DND-41 (cell line): ENCODE data around the gene FCN3.

Experiments
- ATAC-seq: fragments of 200-7000 bp; cut with Tn5 transposase; 3 replicates; pipeline ENCODE4 v1.9.1; 2021; ENCODE audit warnings: low read depth; ENCODE audit not compliant: insufficient read depth
- DNase-seq: peaks from one replicate; pipeline ENCODE4 v3.0.0-alpha.2; 2020
- H2AFZ ChIP-seq: 2 replicates; pipeline ENCODE4 v1.6.0; 2012; ENCODE audit warnings: low read depth, low read length
- H3K27ac ChIP-seq: 2 replicates; pipeline ENCODE4 v1.5.1; 2012; ENCODE audit warnings: low read length, inconsistent platforms
- H3K27me3 ChIP-seq: fragments of 200-600 bp; sonication (generic); 2 replicates; pipeline ENCODE4 v1.6.0; 2012; ENCODE audit warnings: low read length, mild to moderate bottlenecking, inconsistent platforms; ENCODE audit not compliant: insufficient read depth, poor library complexity
- H3K36me3 ChIP-seq: 2 replicates; pipeline ENCODE4 v1.5.1; 2012; ENCODE audit warnings: low read length, inconsistent platforms; ENCODE audit not compliant: insufficient read depth
- H3K4me1 ChIP-seq: 2 replicates; pipeline ENCODE4 v1.5.1; 2012; ENCODE audit warnings: mild to moderate bottlenecking, low read length; ENCODE audit not compliant: insufficient read depth
- H3K4me2 ChIP-seq: 2 replicates; pipeline ENCODE4 v1.6.0; 2012; ENCODE audit warnings: mild to moderate bottlenecking, moderate library complexity, low read length, inconsistent platforms; ENCODE audit not compliant: insufficient read depth
- H3K4me3 ChIP-seq, 2 experiments: fragments of 200-600 bp in 1 of 2; shearing (Covaris generic) in 1 of 2; 2 replicates each; pipeline ENCODE4 v1.5.1; 2012 to 2016; ENCODE audit warnings: inconsistent platforms in 2 of 2, low read length in 2 of 2, mild to moderate bottlenecking in 2 of 2, low read depth in 1 of 2, moderate library complexity in 1 of 2
- H3K79me2 ChIP-seq: 2 replicates; pipeline ENCODE4 v1.6.0; 2012; ENCODE audit warnings: low read length, inconsistent platforms; ENCODE audit not compliant: insufficient read depth
- H3K9ac ChIP-seq: 2 replicates; pipeline ENCODE4 v1.6.0; 2012; ENCODE audit warnings: low read depth, mild to moderate bottlenecking, inconsistent platforms, low read length, moderate library complexity
- H3K9me3 ChIP-seq: 2 replicates; pipeline ENCODE4 v1.5.1; 2012; ENCODE audit warnings: low read length, moderate library complexity, mild to moderate bottlenecking, inconsistent platforms; ENCODE audit not compliant: insufficient read depth, severe bottlenecking
- H4K20me1 ChIP-seq: 2 replicates; pipeline ENCODE4 v1.6.0; 2012; ENCODE audit warnings: low read length; ENCODE audit not compliant: insufficient read depth
- EZH2 ChIP-seq: IDR thresholded peaks from 3 replicates; pipeline ENCODE4 v1.6.1; 2012; ENCODE audit warnings: borderline replicate concordance, low read depth, mild to moderate bottlenecking, moderate library complexity, low read length, inconsistent platforms; ENCODE audit not compliant: severe bottlenecking
- TF ChIP-seq, protein P1 (sequence below): IDR thresholded peaks from 2 replicates; pipeline ENCODE4 v1.5.1; 2012; ENCODE audit warnings: borderline replicate concordance, low read length, moderate library complexity, mild to moderate bottlenecking; ENCODE audit not compliant: poor library complexity, severe bottlenecking; ENCODE audit errors: extremely low read depth

Gene FCN3

DNA sequence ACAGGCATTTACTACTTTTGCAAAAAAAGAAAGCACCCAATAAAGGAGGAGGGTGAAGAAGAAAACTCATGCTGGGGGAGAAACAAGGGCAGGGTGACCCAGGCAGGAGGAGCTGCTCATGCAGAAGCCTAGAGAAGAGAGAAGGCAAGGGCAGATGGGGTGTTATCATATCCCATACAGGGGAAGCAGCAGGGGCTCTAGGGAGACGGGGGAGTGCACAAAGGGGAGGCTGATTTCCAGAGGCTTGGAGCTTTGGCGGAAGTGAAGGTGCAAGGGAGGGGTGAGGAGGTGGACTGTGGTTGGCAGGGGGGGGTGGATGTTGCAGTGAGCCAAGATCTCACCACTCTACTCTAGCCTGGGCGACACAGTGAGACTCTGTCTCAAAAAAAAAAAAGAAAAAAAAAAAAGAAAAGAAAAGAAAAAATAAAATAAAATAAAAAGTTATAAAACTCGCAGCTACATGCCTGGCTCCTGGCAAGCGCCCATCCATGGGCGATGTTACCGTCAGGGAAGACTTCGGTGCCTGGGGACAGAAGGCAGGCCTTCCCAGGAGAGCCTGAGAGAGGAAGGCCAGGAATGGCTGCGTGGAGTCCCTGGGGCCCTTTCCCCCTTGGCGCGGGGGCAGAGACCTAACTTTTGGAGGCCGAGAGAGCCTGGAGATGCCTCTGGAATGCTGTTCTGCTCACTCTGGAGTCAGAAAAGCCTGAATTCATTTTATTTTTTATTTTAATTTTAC, 3.3 kb upstream of the FCN3 start:
- DNase-seq = no peak
- H3K9ac ChIP-seq = no peak overlapping the region
- TF ChIP-seq, protein P1, sequence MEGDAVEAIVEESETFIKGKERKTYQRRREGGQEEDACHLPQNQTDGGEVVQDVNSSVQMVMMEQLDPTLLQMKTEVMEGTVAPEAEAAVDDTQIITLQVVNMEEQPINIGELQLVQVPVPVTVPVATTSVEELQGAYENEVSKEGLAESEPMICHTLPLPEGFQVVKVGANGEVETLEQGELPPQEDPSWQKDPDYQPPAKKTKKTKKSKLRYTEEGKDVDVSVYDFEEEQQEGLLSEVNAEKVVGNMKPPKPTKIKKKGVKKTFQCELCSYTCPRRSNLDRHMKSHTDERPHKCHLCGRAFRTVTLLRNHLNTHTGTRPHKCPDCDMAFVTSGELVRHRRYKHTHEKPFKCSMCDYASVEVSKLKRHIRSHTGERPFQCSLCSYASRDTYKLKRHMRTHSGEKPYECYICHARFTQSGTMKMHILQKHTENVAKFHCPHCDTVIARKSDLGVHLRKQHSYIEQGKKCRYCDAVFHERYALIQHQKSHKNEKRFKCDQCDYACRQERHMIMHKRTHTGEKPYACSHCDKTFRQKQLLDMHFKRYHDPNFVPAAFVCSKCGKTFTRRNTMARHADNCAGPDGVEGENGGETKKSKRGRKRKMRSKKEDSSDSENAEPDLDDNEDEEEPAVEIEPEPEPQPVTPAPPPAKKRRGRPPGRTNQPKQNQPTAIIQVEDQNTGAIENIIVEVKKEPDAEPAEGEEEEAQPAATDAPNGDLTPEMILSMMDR = no peak
- no peak for TF ChIP-seq EZH2
- no peaks in the 10 kb centered on the region for H3K4me1 ChIP-seq
- H4K20me1 ChIP-seq = no peaks in the 10 kb centered on the region
- no peak overlapping the region for H3K4me3 ChIP-seq
- H3K36me3 ChIP-seq = no peaks in the 10 kb centered on the region
- H3K9me3 ChIP-seq = no peaks in the 10 kb centered on the region
- H3K79me2 ChIP-seq = no peaks in the 10 kb centered on the region
- no peaks in the 10 kb centered on the region for H3K27me3 ChIP-seq
- H3K4me2 ChIP-seq = no peak overlapping the region
- H3K27ac ChIP-seq = no peak overlapping the region
- no peak for ATAC-seq
- H2AFZ ChIP-seq = no peak overlapping the region

DNA sequence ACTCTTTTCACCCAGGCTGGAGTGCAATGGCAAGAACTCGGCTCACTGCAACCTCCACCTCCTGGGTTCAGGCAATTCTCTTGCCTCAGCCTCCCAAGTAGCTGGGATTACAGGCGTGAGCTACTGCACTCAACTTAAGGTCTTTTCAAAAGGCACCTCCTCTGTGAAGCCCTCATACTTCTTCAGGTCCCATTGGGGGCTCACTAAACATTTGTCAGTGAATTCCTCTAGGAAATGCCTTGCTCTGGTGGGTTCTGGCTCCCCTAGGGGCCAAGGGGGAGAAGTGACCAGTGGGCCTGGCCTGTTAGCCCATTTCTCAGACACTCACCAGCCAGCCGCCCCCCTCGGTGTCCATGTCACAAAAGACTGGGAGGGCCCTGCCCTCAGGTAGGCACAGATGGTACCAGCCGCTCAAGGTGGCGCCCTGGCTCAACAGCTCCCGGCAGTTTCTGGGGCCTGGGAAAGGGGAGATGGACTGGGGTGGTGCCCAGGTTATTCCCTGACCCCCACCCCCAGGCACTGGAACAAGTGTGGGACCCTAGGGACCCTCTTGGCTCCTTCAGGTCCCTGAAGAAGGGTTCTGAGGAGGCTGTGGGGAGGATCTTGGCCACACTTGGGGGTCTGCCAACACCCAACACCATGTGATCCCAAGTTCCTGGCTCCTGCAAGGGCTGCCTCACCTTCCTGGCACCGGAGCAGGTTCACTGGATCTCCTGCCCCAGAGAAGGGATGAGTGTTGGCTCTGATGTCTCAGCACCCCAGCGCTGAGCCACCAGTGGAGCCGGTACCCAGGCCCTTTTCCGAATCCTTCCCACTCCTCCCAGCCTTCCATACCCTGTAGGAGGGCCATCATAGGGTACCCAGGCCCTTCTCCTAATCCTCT, 1.6 kb downstream of the FCN3 start:
- no peaks in the 10 kb centered on the region for H3K79me2 ChIP-seq
- H3K9me3 ChIP-seq = no peaks in the 10 kb centered on the region
- H4K20me1 ChIP-seq = no peaks in the 10 kb centered on the region
- no peaks in the 10 kb centered on the region for H3K4me1 ChIP-seq
- no peaks in the 10 kb centered on the region for H3K36me3 ChIP-seq
- H3K4me2 ChIP-seq = no peak overlapping the region
- no peak overlapping the region for H3K9ac ChIP-seq
- H3K27ac ChIP-seq = no peak overlapping the region
- peaks cover 11% of the 10 kb centered on the region for H3K27me3 ChIP-seq
- DNase-seq = no peak
- H2AFZ ChIP-seq = no peak overlapping the region
- TF ChIP-seq, protein P1 = peak; percentile 34
- no peak for TF ChIP-seq EZH2
- ATAC-seq = no peak
- no peak overlapping the region for H3K4me3 ChIP-seq

DNA sequence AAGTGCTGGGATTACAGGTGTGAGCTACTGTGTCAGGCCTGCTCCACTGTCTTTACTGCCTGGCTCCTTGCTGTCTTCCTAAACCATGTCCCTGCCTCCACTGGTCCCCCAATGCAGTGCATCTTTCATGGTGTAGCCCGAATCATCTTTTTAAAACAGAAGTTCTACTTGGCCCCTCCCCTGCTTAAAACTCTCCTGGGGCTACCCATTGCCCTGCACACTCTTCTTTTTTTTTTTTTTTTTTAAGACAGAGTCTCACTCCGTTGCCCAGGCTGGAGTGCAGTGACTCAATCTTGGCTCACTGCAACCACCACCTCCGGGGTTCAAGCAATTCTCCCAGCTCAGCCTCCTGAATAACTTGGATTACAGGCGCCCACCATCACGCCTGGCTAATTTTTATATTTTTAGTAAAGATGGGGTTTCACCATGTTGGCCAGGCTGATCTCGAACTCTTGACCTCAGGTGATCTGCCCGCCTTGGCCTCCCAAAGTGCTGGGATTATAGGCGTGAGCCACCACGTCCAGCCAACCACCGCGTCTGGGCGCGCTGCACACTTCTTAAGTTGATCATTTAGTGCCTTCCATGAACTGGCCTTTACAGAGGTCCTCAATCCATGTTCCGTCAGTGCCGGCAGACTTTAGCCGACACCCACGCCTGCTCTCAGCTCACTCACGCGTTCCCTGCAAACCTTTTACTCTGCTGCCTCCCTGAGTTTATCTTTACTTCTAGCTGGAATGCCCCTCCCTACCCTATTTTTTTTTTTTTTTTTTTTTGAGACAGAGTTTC, 2.4 kb downstream of the FCN3 start:
- H3K4me2 ChIP-seq = no peak overlapping the region
- no peak overlapping the region for H3K4me3 ChIP-seq
- H3K4me1 ChIP-seq = no peaks in the 10 kb centered on the region
- ATAC-seq (no peak), DNase-seq (no peak)
- no peaks in the 10 kb centered on the region for H4K20me1 ChIP-seq
- H3K27me3 ChIP-seq = peaks cover 19% of the 10 kb centered on the region
- H3K9ac ChIP-seq = no peak overlapping the region
- no peaks in the 10 kb centered on the region for H3K79me2 ChIP-seq
- H3K27ac ChIP-seq = no peak overlapping the region
- no peak overlapping the region for H2AFZ ChIP-seq
- no peaks in the 10 kb centered on the region for H3K9me3 ChIP-seq
- no peaks in the 10 kb centered on the region for H3K36me3 ChIP-seq
- TF ChIP-seq, protein P1 = no peak
- TF ChIP-seq EZH2 = no peak
